OCI-LY7 (cell line): ENCODE data around the gene SMARCB1.

Source experiments
- CTCF ChIP-seq: fragments of 200-600 bp; sonication (generic); conservative IDR thresholded peaks from 2 replicates; pipeline ENCODE4 v1.5.1; 2014; ENCODE audit warnings: mild to moderate bottlenecking, antibody characterized with exemption, low read length, moderate library complexity, mixed read lengths
- EZH2phosphoT487 ChIP-seq: fragments of 200-600 bp; sonication (generic); IDR thresholded peaks from 2 replicates; pipeline ENCODE4 v1.6.1; 2018; ENCODE audit warnings: low read depth, borderline replicate concordance, mild to moderate bottlenecking, mixed run types, antibody characterized with exemption, low read length, moderate library complexity, mixed read lengths

- TF ChIP-seq CTCF (no peak), EZH2phosphoT487 (no peak)
These were observed 480 bp upstream of the SMARCB1 start for GRCh38 chr22:23786261-23786710.
